Right atrium auricular region (tissue), 2 donors: ENCODE data around the gene ADM. TPM values are rescaled to one million over a fixed set of nuclear protein-coding genes. Genes with fewer than 3 reads are reported as not detected.

Experiments
- DNase-seq: peaks from one replicate; pipeline ENCODE4 v3.0.0-alpha.2; 2019; ENCODE audit warnings: low spot score
- H3K27ac ChIP-seq, 2 donors: fragments of 200-600 bp; sonication (generic); 1 replicate in 1 of 2; 2 replicates in 1 of 2; pipeline ENCODE4 v1.5.1; 2016 to 2019
- H3K27me3 ChIP-seq, 2 donors: fragments of 200-600 bp; sonication (generic); one replicate each; pipeline versions ENCODE4 v1.5.1 to v1.6.0; 2017 to 2019
- H3K36me3 ChIP-seq: fragments of 200-600 bp; sonication (generic); one replicate; pipeline ENCODE4 v1.5.1; 2016
- H3K4me1 ChIP-seq, 2 donors: fragments of 200-600 bp; sonication (generic); one replicate each; pipeline versions ENCODE4 v1.5.1 to v1.6.0; 2017 to 2019
- H3K4me3 ChIP-seq, 2 donors: fragments of 200-600 bp; sonication (generic); 1 replicate in 1 of 2; 2 replicates in 1 of 2; pipeline ENCODE4 v1.5.1; 2017 to 2019; ENCODE audit warnings: mild to moderate bottlenecking in 1 of 2, moderate library complexity in 1 of 2
- H3K9me3 ChIP-seq, 2 donors: fragments of 200-600 bp; sonication (generic); one replicate each; pipeline ENCODE4 v1.5.1; 2019
- total RNA-seq, 2 donors: library from RNA; depleted of rRNA; stranded (reverse); fragments of >200 nt; gene quantifications; one replicate each; pipeline ENCODE4 v1.1.0, GENCODE V29; 2016
- TF ChIP-seq, protein P1 (sequence below), 2 donors: fragments of 200-600 bp; sonication (generic); IDR thresholded peaks; one replicate each; pipeline ENCODE4 v1.5.1; 2019; ENCODE audit warnings: antibody characterized with exemption in 2 of 2

ADM gene
- total RNA-seq, 2 donors from 2014 or later: 31.2 to 217 TPM

DNA sequence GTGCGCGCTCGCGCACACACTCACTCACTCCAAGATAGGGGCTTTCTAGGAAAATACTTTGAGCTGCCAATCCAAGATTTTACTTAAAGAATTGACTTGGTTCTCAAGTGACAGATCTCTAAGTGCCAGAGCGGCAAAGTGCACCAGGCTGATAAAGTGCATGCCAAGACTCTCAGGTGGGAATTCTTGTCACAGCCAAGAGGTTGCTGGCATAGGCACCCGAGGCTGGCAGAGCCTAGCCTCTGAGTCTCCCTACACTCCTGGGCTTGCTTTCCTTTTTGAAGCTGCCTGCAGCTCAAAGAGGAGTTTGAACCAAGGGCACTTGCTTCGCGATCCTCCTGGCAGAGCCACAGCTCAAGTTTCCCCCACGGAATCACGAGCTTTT lies 2.5 kb upstream of the ADM start:
- no peaks in the 10 kb centered on the region for H3K27me3 ChIP-seq
- no peak for DNase-seq
- H3K9me3 ChIP-seq: no peaks in the 10 kb centered on the region
- peak overlapping the region; percentile 85 to 88 for H3K27ac ChIP-seq
- H3K4me1 ChIP-seq: peaks cover 0 to 38% of the 10 kb centered on the region in 2 donors
- TF ChIP-seq, protein P1, sequence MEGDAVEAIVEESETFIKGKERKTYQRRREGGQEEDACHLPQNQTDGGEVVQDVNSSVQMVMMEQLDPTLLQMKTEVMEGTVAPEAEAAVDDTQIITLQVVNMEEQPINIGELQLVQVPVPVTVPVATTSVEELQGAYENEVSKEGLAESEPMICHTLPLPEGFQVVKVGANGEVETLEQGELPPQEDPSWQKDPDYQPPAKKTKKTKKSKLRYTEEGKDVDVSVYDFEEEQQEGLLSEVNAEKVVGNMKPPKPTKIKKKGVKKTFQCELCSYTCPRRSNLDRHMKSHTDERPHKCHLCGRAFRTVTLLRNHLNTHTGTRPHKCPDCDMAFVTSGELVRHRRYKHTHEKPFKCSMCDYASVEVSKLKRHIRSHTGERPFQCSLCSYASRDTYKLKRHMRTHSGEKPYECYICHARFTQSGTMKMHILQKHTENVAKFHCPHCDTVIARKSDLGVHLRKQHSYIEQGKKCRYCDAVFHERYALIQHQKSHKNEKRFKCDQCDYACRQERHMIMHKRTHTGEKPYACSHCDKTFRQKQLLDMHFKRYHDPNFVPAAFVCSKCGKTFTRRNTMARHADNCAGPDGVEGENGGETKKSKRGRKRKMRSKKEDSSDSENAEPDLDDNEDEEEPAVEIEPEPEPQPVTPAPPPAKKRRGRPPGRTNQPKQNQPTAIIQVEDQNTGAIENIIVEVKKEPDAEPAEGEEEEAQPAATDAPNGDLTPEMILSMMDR (IDR thresholded peaks at IDR 0.05): no peak
- H3K4me3 ChIP-seq: peak overlapping the region; percentile 66
- peaks cover 10% of the 10 kb centered on the region for H3K36me3 ChIP-seq

DNA sequence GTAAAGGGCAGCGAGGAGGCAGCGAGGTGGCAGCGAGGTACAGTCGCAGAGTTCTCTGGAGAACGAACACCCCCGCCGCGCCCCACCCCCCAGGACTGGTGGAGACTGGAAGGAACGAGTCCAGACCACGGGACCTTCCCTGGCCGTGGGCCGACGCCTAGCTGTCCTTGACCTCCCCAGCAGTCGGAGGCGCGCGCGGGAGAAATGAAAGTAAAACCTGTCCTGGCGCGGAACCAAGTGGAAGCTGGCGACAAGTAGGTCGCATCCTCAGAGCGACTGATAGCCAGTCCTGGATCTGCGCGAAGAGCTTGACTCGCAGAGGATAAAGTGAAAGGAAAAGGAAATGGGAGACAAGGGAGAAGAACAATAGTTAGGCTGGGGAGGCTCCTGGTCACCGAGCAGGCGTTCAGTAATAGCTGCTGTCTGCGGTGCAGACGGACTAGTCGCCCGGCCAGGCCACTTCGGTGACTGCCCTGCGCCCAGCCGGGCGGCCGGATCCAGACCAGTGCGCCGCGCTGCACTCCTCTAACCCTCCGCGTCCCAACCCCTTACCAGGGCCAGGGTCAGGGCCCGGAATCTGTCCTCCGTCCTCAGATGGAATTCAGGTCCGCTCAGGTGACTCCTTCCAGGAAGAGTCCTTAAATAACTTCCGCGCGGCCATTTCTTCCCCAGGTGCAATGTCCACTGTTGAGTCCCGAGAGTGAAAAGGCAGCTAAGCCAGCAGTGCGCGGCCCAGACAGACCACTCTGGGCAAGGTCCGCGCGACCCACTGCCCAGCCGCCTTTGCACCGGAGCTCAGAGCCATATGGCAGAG lies 1.9 kb upstream of the ADM start:
- peaks cover 0 to 43% of the 10 kb centered on the region in 2 donors for H3K4me1 ChIP-seq
- TF ChIP-seq, protein P1 (IDR thresholded peaks at IDR 0.05): peak in 1 of 2 donors; percentile 23
- peak overlapping the region; percentile 66 for H3K4me3 ChIP-seq
- H3K27ac ChIP-seq: peak overlapping the region; percentile 85 to 88
- no peaks in the 10 kb centered on the region for H3K9me3 ChIP-seq
- H3K27me3 ChIP-seq: no peaks in the 10 kb centered on the region
- peak; percentile 87 for DNase-seq
- H3K36me3 ChIP-seq: peaks cover 10% of the 10 kb centered on the region

DNA sequence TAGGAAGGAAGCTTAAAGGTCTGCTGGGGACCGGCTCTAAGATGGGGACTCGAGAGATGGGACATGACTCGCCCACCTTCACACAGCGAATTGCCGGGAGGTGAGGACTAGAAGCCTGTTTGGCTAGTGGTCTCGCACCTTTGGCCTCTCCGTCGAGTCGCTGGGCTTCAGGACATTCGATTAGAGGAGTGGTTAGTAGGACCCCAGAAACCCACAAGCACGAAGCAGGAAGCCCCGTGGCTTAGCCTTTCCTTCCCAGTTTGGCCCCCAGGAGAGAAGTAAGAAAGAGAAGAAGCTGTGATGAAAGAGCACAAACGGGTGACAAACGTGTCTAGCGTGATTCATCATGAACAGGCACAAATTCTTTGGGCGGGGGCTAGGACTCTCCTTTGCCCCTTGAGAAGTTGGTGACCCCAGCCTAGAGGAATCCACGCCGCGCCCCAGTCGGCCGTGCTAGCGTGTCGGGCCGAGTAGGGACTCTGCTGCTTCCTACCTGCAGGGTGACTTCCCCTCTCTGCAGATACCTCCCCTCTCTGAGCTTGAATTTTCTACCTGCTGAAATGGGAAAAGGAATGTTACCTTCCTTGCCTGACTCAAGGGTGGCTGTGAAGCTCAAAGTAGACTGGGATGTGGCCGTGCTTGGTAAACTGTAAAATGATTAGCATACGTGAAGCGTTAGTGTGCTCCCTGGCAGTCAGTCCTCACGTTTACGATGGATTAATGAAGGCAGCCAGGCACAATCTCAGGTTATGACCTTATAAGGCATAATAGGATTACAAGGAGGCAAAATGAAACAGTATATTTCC lies 1.1 kb upstream of the ADM start:
- Histone ChIP-seq H3K4me3 (peak overlapping the region; percentile 66), H3K36me3 (peaks cover 10% of the 10 kb centered on the region), H3K9me3 (no peaks in the 10 kb centered on the region), H3K27ac (peak overlapping the region; percentile 85 to 88), H3K4me1 (peaks cover 0 to 51% of the 10 kb centered on the region in 2 donors), H3K27me3 (no peaks in the 10 kb centered on the region)
- no peak for DNase-seq
- TF ChIP-seq, protein P1 (IDR thresholded peaks at IDR 0.05): no peak

DNA sequence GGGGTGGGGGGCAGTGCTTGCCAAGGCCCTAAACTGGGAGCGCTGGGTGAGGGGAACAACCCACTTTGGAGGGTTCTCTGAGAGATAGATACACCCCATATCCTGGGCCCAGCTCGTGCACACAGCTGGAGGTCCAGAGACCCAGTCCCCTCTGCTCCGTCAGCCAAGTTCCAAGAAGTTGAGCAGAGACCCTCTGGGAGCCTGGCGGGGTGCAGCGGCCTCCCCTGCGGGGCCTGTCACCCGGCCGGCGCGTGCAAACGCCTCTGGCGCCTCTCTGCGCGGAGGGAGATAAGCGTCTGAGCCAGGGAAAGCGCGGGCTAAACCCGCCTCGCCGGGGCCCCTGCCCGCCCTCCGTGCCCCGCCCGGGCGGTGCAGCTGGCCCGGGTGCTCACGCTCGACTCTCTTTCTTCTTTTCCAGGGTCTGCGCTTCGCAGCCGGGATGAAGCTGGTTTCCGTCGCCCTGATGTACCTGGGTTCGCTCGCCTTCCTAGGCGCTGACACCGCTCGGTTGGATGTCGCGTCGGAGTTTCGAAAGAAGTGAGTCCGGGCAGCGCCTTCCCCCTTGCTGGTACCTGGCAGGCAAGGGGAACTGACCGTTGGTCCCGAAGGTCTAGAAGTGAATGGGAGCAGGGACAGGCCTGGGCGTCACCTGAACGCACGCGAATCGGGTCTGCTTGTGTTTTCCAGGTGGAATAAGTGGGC lies 540 bp downstream of the ADM start:
- DNase-seq: no peak

More for the DNA sequence above, 540 bp downstream of the ADM start:
- TF ChIP-seq, protein P1 (IDR thresholded peaks at IDR 0.05): no peak
- Histone ChIP-seq H3K9me3 (no peaks in the 10 kb centered on the region), H3K4me1 (peaks cover 0 to 67% of the 10 kb centered on the region in 2 donors), H3K27me3 (no peaks in the 10 kb centered on the region), H3K4me3 (peak overlapping the region; percentile 66), H3K27ac (peak overlapping the region; percentile 85 to 88), H3K36me3 (peaks cover 10% of the 10 kb centered on the region)
